OCI-M1 (cell line): Measurements from ENCODE around the gene LARP4B.

ENCODE experiments used
- DNase-seq: peaks from one replicate; lab custom pipeline; 2025; lab: John Stamatoyannopoulos, UW

The LARP4B gene

DNA sequence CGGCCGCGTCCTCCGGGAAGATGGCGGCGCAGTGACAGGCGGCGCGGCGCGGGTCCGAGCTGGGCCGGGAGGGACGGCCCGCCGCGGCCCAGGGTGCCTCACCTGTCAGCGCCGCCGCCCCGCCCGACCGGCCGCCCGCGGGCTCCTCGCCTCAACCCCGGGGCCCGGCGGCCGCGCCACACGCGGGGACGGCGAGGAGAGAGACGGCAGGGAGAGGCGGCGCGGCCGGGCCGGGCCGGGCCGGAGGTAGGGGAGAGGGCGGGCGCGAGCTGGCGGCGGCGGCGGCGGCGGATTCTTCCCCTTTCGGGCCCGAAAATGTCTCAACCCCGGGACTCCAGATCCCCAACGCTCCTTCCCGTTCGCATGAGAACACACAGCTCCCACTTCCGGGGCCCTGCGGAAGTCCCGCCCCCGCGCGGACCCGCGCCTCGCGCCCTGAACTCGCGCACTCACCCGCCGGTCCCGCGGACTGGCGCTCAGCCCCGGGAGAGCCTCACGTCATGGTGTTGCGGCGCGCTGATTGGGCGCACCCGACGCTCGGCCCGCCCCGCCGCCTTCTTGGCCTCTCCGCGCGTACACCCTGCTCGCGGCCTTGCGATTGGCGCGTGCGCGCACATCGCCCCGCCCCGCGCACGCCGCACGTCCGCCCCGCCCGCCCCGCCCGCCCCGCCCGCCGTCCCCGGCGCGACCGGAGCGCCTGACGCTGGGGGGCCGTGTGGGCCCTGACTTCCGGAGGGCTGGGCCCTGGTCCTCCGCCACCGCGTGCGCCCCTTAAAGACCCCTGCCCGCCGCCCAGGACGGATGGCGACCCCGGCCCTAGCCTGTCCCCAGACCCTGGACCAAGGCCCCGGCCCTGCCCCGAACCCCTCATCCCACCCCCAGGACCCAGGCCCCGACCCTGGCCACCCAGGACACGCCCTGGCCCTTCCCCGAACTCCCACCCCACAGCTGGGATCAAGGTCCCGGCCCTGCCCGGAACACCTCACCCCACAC is at the start of gene LARP4B:
Gene LARP4B (minus strand): TSS at position 380 of the 993 bp plus-strand sequence. CDS start 45,984 bp downstream, outside the sequence.
- peak; percentile 98 for DNase-seq

DNA sequence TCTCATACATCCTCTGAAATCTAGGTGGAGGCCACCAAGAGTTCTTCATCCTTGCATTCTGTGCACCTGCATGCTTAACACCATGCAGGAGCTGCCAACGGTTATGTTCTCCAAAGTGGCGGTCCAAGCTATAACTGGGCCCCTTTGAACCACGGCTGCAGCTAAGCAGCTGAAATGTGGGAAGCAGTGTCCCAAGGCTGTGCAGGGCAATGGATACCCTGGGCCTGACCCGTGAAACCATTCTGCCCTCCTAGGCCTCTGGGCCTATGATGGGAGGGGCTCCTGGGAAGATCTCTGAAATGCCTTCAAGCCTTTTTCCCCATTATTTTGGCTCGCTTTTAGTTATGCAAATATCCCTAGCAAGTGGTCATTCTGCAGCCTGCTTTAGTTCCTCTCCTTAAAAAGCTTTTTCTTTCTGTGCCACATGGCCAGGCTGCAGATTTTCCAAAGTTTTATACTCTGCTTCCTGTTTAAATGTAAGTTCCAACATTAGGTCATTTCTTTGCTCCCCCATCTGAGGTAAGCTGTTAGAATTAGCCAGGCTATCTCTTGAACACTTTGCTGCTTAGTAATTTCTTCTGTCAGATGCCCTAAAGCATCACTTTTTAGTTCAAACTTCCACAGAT is 49.1 kb upstream of the LARP4B start:
- DNase-seq, result no peak

DNA sequence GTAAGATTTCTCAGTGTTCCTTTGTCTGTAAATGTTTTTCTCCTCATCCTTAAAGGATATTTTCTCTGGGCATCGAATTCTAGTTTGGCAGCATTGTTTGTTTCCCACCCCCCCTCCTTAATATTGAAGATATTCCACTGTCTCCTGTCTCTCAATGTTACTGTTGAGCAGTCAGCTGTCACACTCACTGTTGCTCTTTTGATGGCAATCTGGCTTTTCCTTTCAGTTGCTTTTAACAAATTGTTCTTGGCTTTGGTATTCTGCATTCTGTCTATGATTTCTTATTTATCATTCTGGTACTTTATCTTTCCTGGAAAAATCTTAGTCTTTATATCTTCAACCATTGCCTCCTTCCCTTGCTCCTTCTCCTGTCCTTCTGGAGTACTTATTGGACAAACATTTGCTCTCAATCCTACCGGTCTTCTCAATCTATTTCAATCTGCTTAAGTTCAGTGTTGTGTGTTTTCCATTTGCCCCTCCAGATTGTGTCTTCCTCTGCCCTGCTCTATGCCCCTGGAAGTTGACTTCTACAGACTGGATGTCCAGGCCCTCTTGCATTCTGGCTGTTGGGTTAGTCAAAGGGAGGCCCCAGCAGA is 47.4 kb upstream of the LARP4B start:
- peak; percentile 19 for DNase-seq

DNA sequence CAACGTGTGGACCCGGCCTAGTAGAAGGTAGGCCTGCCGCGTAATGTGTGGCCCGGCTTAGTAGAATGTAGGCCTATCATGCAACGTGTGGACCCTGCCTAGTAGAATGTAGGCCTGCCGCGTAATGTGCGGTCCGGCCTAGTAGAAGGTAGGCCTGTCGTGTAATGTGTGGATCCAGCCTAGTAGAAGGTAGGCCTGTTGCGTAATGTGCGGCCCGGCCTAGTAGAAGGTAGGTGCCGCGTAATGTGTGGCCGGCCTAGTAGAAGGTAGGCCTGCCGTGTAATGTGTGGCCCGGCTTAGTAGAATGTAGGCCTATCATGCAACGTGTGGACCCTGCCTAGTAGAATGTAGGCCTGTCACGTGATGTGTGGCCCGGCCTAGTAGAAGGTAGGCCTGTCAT is 44.8 kb upstream of the LARP4B start:
- no peak for DNase-seq

DNA sequence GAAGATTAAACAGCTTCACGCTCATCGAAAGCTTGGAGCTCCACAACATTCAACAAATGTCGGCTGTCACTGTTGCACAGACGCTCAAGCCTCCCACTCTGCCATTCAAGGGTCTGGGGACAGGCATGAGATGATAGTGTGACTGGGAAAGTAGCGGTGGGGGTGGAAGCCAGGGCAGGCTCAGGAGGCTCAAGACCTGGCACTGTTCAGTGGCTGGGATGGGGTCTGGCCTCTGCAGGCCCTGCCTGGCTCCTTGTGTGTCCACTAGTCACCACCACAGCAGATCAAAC is 43.2 kb upstream of the LARP4B start:
- no peak for DNase-seq

DNA sequence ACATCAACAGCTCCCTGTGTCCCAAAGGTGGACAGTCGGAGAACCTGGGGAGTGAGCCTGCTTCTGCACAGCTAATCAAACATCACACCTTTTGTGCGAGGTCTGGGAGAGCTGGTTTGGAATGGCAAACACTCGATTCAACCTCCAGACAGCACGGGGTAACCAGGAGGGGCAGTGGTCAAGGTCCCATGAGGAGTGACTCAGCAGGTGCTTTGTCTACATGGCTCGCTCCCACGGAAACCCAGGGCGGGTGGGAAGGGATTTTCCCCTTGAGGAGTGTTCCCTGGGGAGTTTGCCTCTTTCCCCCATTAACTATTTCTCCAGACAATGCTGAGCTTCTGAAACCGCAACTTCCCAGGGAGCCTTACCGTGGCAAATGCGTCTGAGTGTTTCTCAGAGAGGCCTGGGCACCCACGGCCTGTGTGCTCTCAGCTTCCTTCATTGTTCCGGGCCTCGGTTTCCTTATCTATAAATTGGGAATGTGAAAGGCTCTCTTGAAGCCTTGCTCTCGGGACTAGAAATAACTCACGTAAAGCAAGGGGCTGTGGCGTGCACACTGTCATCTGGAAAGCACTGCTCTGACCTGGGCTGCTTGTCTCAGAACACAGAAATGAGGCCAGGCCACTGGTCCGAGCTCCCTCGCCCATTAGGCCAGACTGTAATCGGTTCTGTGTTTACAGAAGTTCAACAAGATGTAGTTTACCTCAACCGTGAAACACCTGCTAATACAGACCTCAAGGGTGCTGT is 42.7 kb upstream of the LARP4B start:
- DNase-seq, result no peak

DNA sequence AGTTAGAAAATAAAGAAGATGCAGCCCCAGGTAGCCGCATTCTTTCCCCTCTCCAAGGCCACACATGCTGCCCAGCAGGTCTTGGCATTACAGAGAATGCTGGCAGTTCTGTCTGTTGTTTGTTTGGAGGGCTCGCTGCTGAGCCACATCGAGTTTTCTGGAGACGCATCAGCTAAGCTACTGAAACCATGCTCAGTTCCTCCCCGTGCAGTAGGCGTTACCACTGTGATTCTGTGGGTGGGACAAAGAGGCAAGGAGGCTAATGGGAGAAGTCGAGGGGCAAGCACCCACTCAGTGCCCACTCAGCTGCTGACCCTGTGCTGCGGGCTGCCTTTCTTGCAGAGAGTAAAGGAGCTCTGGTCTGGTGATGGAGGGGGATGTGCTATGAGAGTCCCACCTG is 41.3 kb upstream of the LARP4B start:
- DNase-seq, result no peak

DNA sequence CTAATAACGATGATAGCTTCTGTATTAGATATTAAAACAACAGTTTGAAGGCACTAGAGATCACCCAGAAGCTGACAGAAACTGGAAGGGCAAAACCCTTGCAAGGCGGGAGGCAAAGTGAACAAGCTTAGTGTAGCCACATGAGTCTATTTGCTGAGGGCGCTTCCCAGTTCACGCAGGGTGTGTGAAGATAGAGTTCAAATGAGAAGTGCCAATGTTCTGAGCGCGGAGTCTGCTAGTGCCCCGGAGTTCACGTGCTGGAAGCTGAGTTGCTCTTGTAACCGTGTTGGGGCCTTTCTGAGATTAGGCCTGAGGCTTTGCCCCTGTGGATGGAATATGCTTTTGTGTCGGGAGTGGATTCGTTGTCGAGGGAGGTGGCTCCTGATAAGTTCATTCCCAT is 40.1 kb upstream of the LARP4B start:
- DNase-seq, result no peak

DNA sequence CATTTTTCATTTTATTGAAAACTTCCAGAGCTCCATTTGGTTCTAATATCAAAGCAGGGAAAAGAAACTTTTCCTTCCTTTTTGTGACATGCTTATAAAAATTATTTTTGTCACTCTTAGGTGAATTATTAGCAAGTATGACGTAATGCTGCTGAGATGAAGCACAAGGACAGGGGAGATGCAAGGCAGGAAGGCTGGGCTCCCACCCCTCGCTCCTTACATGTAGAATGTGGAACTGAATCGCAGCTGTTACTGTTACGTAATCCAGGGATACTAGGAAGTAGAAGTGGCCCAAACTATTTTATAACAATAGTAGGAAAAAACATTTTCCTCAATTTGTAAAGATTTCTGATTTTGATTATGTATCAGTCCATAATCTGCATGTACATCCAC is 39.6 kb upstream of the LARP4B start:
- no peak for DNase-seq

DNA sequence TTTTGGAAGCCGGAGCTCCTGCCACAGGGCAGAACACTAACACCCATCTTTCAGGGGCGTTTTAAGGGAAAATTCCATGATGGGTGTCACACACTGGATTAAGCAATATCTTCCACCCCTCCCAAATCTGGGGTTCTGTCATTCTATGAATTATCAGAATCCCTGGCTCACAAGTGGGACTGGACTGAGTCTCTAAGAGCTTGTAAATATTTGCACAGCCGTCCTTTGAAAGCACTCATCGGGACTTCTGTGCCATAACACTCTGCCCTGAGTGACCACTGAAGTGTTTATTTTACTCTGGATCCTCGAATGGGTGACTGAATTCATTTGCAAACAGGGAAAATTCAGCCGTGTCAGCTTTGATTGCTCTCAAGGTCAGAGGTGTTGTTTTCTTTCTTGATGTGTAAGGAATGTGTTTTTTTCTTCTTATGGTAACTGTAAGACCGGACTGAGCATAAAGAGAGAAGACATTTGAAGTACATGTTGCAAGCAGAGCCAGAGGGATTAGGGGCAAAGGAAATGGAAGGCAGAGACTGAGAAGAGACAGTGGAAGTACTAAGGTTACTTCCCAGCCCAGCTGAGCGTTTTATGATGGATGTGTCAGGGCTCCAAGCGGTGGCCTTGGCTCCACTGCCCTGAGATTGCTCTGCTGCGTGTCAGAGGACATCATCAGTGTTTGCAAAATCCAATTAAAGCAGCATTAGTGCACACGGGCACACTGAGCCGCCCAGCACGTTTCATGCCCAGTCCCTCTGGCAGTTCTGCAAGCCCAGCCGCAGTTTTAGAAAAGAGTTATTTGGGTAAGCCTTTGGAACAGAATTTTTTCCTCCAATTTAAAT is 39.0 kb upstream of the LARP4B start:
- no peak for DNase-seq

DNA sequence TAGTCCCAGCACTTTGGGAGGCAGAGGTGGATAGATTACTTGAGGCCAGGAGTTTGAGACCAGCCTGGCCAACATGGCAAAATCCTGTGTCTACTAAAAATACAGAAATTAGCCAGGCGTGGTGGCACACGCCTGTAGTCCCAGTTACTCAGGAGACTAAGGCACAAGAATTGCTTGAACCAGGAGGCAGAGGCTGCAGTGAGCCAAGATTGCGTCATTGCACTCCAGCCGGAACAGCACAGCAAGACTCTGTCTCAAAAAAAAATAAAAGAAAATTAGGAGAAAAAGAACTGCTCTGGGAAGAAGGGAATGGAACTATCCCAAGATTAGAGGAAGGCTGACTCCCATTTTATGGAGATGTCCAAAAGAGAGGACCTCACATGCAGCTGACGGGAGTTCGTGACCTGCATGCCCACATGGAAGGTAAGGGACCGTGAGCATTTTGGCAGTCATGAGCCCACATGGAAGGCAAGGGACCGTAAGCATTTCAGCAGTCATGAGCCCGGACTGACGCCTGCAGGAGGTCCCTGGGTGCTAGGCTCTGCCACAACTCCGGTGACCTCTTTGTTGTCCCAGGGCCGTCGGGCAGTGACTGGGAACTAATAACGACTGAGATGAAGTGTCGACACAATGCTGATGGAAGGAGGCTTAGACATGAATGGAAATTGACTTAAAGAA is 38.1 kb upstream of the LARP4B start:
- no peak for DNase-seq

DNA sequence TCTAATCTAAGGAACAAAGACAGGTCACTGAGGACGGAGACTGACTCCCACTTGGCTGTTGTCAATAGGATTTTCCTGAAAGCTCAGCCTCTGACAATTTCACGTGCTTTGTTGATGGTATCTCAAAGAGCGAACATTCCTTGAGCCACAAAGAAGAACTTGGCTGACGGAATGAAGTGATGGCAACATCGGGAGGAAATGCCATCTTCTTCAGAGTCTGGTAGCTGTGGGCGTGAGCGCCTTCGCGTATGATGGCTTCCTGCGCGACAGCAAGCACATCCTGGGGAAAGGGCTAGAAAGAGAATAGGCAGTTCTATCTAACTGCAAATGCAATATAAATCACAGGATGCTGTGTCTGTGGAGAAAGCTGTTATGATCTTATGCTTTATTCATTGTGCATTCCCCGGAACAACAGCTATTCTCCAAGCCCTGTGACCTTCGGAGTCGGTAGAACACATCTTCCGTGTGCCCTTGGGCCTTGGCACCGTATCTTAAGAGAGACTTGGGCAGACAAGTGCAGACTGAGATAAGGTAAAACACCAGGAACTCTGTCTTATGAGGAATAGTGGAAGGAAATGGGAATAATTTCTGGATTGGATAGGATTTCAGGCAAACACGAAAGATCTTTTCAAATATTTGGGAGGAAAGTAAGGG is 37.2 kb upstream of the LARP4B start:
- DNase-seq, result no peak

DNA sequence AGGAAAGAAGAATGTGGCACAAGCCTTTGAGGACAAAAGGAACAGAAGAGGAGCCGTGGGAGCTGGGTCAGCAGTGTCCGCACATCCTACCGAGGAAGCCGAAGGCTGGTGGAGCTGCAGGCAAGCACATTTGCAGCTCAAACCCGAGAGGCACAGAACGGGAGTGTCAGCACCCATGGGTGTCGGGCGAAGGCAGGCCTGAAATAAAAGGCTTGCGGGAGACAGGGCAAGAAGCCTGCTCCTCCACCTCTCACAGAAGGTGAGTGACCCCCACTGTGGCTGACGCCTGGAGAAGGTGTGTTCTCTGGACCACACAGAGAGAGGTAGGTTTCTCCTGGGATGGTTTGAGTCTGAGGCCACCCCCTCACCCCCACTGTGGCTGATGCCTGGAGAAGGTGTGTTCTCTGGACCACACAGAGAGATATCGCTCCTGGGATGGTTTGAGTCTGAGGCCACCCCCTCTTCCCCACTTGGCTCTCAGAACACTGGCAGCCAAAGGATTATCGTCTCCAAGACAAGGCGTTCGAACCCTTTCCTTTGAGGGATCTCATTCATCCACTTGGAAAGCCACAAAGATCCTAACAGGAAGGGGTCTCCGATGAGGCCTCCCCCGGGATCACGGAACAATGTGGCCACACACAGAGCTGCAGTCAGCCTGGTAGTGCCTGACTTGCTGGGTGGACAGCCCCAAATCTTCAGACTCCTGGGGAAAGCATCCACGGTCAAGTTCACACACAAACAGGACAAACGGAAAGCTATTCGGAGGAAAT is 35.1 kb upstream of the LARP4B start:
- no peak for DNase-seq

DNA sequence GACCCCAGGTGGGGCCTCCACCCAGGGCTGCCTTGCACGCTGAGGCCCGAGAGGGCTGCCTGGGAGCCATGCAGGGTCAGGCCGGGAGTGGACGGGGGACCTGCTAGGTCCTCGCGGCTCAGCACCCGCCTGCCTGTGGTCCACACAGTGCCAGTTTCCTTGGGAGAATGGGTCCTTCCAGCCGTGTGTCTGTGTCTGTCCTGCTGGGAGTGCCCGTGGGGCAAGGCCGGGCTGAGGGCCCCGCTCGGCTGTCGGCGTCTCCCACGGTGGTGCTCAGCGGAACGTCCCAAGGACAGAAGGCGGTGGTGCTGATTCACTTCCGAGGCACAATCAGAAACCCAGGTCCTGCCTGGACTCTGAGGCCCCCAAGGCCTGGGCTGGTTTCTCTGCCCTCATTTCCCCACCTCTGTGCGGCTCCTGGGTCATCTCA is 33.5 kb upstream of the LARP4B start:
- DNase-seq, result no peak

DNA sequence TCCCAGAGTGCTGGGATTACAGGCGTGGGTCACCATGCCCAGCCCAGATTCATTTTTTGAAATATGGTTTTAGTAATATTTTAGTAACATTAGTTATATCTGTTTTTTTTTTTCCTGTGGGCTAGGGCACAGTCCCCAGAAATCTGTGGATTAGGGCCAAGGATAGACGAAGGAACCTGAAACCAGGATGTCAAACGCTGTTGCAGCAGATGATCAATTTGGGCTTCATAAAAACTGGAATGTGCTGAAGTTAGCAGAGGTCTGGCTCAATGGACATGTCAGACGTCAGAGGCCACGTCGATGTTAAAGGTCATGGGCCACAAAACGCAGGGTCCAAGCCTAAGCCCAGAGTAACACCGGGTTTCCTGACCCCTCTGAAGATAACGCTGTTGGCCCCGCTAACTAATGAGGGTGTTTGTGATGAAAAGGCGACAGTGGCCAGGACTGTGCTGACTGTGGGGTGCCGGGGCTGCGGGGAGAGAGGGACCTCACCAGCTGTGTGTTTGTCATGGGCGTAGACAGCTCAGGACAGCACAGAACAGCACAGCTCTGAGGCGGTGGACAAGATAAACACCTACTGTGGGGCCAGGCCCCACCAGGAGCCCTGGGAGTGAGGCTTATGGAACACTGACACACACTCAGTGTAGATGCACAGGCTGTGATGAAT is 32.9 kb upstream of the LARP4B start:
- DNase-seq, result no peak

DNA sequence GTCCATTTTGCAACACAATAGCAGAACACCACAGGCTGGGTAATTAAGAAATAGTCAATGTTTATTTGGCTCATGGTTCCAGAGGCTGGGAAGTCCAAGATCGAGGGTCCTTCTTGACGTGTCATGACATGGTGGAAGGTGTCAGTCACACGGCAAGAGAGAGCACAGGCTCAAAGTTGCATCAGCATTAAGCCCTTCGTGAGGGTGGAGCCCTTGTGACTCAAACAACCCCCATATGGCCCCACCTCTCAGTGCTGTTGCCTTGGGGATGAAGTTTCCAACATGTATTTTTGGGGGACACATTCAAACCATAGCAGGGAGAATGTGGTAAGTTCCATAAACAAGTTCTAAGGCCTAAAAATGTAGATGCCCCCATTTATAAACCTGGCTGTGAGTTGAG is 32.1 kb upstream of the LARP4B start:
- DNase-seq, result no peak

DNA sequence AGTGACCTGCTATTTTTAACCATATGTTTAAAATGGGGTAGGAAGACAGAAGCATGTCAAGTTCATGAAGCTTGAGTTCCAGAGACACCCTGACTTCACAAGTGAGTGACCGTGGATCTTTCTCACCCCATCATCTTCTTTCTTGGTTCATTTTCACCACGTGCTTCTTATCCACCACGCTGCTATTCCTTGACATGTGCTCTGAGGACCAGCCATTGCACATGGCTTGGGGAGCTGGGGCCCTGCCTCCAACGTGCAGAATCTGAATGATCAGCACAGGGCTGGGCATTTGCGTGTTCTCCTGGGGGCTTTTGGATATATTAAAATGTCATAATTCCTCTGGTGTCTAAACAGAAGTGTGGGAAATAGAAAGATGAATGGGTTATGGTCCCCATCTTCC is 31.7 kb upstream of the LARP4B start:
- DNase-seq, result no peak

DNA sequence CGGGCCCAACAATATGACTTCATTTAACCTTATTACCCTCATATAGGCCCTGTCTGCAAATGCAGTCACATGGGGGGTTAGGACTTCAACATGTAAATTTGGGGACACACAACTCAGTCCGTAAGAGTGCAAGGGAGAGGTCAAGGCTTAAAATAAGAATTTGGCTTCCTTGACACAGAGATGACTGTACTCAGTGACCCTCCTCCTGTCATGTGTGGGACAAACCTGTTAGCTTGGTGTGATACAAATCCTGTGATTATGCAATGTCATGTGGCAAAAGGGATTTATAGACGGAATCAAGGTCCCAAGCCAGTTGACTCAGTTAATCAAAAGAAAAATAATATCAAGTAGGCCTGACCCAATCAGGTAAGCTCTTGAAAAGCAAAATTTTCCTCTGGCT is 30.8 kb upstream of the LARP4B start:
- DNase-seq, result no peak

DNA sequence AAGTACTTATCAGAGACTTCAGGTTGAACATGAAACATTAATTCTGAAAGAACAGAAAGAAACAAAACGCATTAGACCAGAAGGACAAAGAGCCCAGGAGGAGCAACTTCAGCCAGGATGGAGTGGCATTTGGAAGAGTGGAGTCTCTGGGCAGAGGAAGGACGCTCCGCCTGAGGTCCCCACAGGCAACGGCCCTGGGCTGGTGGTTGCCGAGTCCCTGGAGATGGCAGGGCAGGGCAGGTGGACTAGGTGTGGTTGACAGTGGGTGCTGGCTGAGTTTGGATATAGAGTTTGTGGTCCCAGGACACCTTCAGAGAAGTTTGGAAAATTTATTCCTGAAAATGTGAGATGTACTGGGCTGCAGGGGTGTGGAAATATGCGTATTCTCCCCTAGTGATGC is 27.4 kb upstream of the LARP4B start:
- DNase-seq, result no peak
